Left lung (tissue), 10 donors: ENCODE results near the gene NDUFAF4. TPM values are rescaled to one million over a fixed set of nuclear protein-coding genes. Genes with fewer than 3 reads are reported as not detected.

Experiments
- ATAC-seq: fragments of 200-7000 bp; cut with Tn5 transposase; one replicate; pipeline ENCODE4 v1.9.1; 2020; ENCODE audit warnings: moderate library complexity
- DNase-seq, 4 donors: peaks; one replicate each; pipeline ENCODE4 v3.0.0-alpha.2; 2013 to 2020
- H3K27ac ChIP-seq, 2 donors: fragments of 200-600 bp; sonication (generic) in 1 of 2; one replicate each; pipeline versions ENCODE4 v1.5.0 to v1.8.0; 2020 to 2021
- H3K27me3 ChIP-seq, 2 donors: fragments of 200-600 bp; sonication (generic) in 1 of 2; one replicate each; pipeline versions ENCODE4 v1.5.0 to v1.8.0; 2020 to 2021
- H3K36me3 ChIP-seq, 2 donors: fragments of 200-600 bp; sonication (generic) in 1 of 2; one replicate each; pipeline versions ENCODE4 v1.5.0 to v1.8.0; 2020 to 2021
- H3K4me1 ChIP-seq, 2 donors: fragments of 200-600 bp; one replicate each; pipeline ENCODE4 v1.8.0; 2021
- H3K4me3 ChIP-seq, 2 donors: fragments of 200-600 bp; sonication (generic) in 1 of 2; one replicate each; pipeline versions ENCODE4 v1.5.0 to v1.8.0; 2020 to 2021; ENCODE audit warnings: mild to moderate bottlenecking in 1 of 2
- H3K9me3 ChIP-seq, 2 donors: fragments of 200-600 bp; sonication (generic) in 1 of 2; one replicate each; pipeline versions ENCODE4 v1.5.0 to v1.8.0; 2020 to 2021
- CTCF ChIP-seq, 2 donors: fragments of 200-600 bp; sonication (generic) in 1 of 2; IDR thresholded peaks; one replicate each; pipeline versions ENCODE4 v1.5.0 to v1.8.0; 2021; ENCODE audit warnings: antibody characterized with exemption in 2 of 2
- intact Hi-C, 2 donors: fragments of 100-400 bp; cut with DNase I; formaldehyde crosslinking; loops; one replicate each; pipeline versions ENCODE4 v1.11.2 to v1.14.2; 2022
- polyA plus RNA-seq, 6 donors: library from polyadenylated mRNA; unstranded; fragments of 120-200 nt; gene quantifications; one replicate each; pipeline ENCODE4 v1.2.1, GENCODE V29; 2013; ENCODE audit not compliant: insufficient read length in 6 of 6
- total RNA-seq, 2 donors: library from RNA; stranded (reverse); fragmentation: NEBNext Ultra II Directional; extraction: Animal tissue kit (Norgen Biotek cat#: 25700); gene quantifications; one replicate each; pipeline ENCODE4 v1.2.1, GENCODE V29; 2021
- donor health status: DM: no; HTN: yes; CAD: no.
- donor health status: DM: no; HTN: no; CAD: no.

The NDUFAF4 gene
- total and polyA plus RNA-seq, 8 donors: 20.2 to 29.0 (median 25.5) TPM

- no peaks in the 10 kb centered on the region for H3K9me3 ChIP-seq
- H3K27me3 ChIP-seq: no peaks in the 10 kb centered on the region
- H3K4me1 ChIP-seq: no peaks in the 10 kb centered on the region
- DNase-seq: no peak
- H3K4me3 ChIP-seq: no peak overlapping the region
- no peak for TF ChIP-seq CTCF (IDR thresholded peaks at IDR 0.05)
- H3K27ac ChIP-seq: no peak overlapping the region
- ATAC-seq: no peak
- intact Hi-C loops: no loop called here
- no peaks in the 10 kb centered on the region for H3K36me3 ChIP-seq
Measured at GRCh38 chr6:96856856-96857255, 40.8 kb downstream of the NDUFAF4 start.

- H3K36me3 ChIP-seq: no peaks in the 10 kb centered on the region
- H3K27ac ChIP-seq: no peak overlapping the region
- H3K4me3 ChIP-seq: no peak overlapping the region
- no peak for DNase-seq
- no peaks in the 10 kb centered on the region for H3K27me3 ChIP-seq
- no peaks in the 10 kb centered on the region for H3K9me3 ChIP-seq
- no peak for ATAC-seq
- intact Hi-C loops: no loop called here
- H3K4me1 ChIP-seq: no peaks in the 10 kb centered on the region
- no peak for TF ChIP-seq CTCF (IDR thresholded peaks at IDR 0.05)
Measured at GRCh38 chr6:96853083-96853482, 44.6 kb downstream of the NDUFAF4 start.

GRCh38 chr6:96852605-96853004 is 45.1 kb downstream of the NDUFAF4 start:
- Histone ChIP-seq H3K27ac (no peak overlapping the region), H3K9me3 (peaks cover 0 to 2% of the 10 kb centered on the region in 2 donors), H3K4me3 (no peak overlapping the region), H3K27me3 (no peaks in the 10 kb centered on the region), H3K36me3 (no peaks in the 10 kb centered on the region), H3K4me1 (no peaks in the 10 kb centered on the region)
- intact Hi-C loops: no loop called here
- ATAC-seq (no peak), DNase-seq (no peak)
- TF ChIP-seq CTCF (IDR thresholded peaks at IDR 0.05): no peak

GRCh38 chr6:96851858-96852257 is 45.8 kb downstream of the NDUFAF4 start:
- intact Hi-C loops: no loop called here
- ATAC-seq (no peak), DNase-seq (no peak)

GRCh38 chr6:96849615-96850014 is 48.1 kb downstream of the NDUFAF4 start:
- H3K27me3 ChIP-seq: no peaks in the 10 kb centered on the region
- no peak overlapping the region for H3K4me3 ChIP-seq
- H3K27ac ChIP-seq: no peak overlapping the region
- TF ChIP-seq CTCF (IDR thresholded peaks at IDR 0.05): no peak
- H3K9me3 ChIP-seq: peaks cover 0 to 20% of the 10 kb centered on the region in 2 donors
- no peaks in the 10 kb centered on the region for H3K4me1 ChIP-seq
- intact Hi-C loops: no loop called here
- no peaks in the 10 kb centered on the region for H3K36me3 ChIP-seq
- DNase-seq: no peak
- no peak for ATAC-seq

More at GRCh38 chr6:96851858-96852257, 45.8 kb downstream of the NDUFAF4 start:
- Histone ChIP-seq H3K4me3 (no peak overlapping the region), H3K9me3 (peaks cover 0 to 2% of the 10 kb centered on the region in 2 donors), H3K36me3 (no peaks in the 10 kb centered on the region), H3K27ac (no peak overlapping the region), H3K4me1 (no peaks in the 10 kb centered on the region), H3K27me3 (no peaks in the 10 kb centered on the region)
- TF ChIP-seq CTCF (IDR thresholded peaks at IDR 0.05): no peak
